ENCODE results near the gene JPH3.

The JPH3 gene

GRCh38 chr16:87684106-87684677 is 81.9 kb downstream of the JPH3 start:
- no peak for DNase-seq

GRCh38 chr16:87684711-87685404 is 82.5 kb downstream of the JPH3 start:
- DNase-seq = no peak

GRCh38 chr16:87685405-87685755 is 83.1 kb downstream of the JPH3 start:
- DNase-seq = no peak

GRCh38 chr16:87685766-87686165 is 83.5 kb downstream of the JPH3 start:
- DNase-seq = no peak

GRCh38 chr16:87686697-87687096 is 84.4 kb downstream of the JPH3 start:
- DNase-seq = no peak

GRCh38 chr16:87687126-87687910 is 85.0 kb downstream of the JPH3 start:
- DNase-seq = no peak

GRCh38 chr16:87687998-87688529 is 85.8 kb downstream of the JPH3 start:
- DNase-seq = no peak

GRCh38 chr16:87688876-87689815 is 86.8 kb downstream of the JPH3 start:
- no peak for DNase-seq

GRCh38 chr16:87689956-87690465 is 87.7 kb downstream of the JPH3 start:
- DNase-seq = no peak

GRCh38 chr16:87690911-87691685 is 88.8 kb downstream of the JPH3 start:
- no peak for DNase-seq

- DNase-seq = no peak
Observed at GRCh38 chr16:87691686-87692079, 89.4 kb downstream of the JPH3 start.

- no peak for DNase-seq
Observed at GRCh38 chr16:87692176-87692575, 89.9 kb downstream of the JPH3 start.

- DNase-seq = no peak
Observed at GRCh38 chr16:87692756-87693155, 90.4 kb downstream of the JPH3 start.

GRCh38 chr16:87693827-87694226 is 91.5 kb downstream of the JPH3 start:
- no peak for DNase-seq

- no peak for DNase-seq
Observed at GRCh38 chr16:87694441-87695125, 92.3 kb downstream of the JPH3 start.

- DNase-seq = no peak
Observed at GRCh38 chr16:87695534-87695933, 93.2 kb downstream of the JPH3 start.

- no peak for DNase-seq
Observed at GRCh38 chr16:87696726-87697125, 94.4 kb downstream of the JPH3 start.

- no peak for DNase-seq
Observed at GRCh38 chr16:87697256-87697655, 94.9 kb downstream of the JPH3 start.

- no peak for DNase-seq
Observed at GRCh38 chr16:87697792-87698191, 95.5 kb downstream of the JPH3 start.

GRCh38 chr16:87698241-87698640 is 95.9 kb downstream of the JPH3 start:
- no peak for DNase-seq

- no peak for DNase-seq
Observed at GRCh38 chr16:87698676-87699199, 96.4 kb downstream of the JPH3 start.

Data from fibroblast of skin of right quadriceps (primary cell).